HG03045 (cell line): ENCODE measurements around the gene PRMT2.
"Not testable (repeated sequence)": the region's sequence is repeated elsewhere in the genome, so short reads cannot be mapped to it uniquely, and the experiment has no call there.

Experiments used
- ATAC-seq: cut with Tn5 transposase; IDR thresholded peaks from one replicate; pipeline ENCODE4 v1.9.1; 2021; ENCODE audit warnings: mild to moderate bottlenecking, moderate library complexity; ENCODE audit not compliant: unreplicated experiment

Gene PRMT2

DNA sequence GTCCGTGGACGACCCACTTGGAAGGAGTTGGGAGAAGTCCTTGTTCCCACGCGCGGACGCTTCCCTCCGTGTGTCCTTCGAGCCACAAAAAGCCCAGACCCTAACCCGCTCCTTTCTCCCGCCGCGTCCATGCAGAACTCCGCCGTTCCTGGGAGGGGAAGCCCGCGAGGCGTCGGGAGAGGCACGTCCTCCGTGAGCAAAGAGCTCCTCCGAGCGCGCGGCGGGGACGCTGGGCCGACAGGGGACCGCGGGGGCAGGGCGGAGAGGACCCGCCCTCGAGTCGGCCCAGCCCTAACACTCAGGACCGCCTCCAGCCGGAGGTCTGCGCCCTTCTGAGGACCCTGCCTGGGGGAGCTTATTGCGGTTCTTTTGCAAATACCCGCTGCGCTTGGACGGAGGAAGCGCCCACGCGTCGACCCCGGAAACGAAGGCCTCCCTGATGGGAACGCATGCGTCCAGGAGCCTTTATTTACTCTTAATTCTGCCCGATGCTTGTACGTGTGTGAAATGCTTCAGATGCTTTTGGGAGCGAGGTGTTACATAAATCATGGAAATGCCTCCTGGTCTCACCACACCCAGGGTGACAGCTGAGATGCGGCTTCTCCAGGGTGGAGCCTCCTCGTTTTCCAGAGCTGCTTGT, 32.4 kb downstream of the PRMT2 start:
- ATAC-seq = no peak

DNA sequence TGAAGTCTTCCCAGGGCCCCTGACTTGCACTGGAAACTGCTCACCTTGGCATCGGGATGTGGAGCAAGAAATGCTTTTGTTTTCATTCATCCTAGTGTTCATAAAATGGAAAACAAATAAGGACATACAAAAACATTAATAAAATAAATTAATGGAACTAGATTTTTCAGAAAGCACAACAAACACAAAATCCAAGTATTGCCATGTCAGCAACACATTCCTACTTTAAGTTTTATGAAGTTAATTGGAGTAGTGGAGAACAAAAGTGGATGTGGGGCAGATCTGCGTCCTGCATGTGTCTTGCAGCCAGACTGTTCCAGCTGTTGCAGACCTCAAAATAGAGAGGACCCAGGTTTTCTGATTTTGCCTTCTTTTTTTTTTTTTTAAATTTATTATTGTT, 32.9 kb downstream of the PRMT2 start:
- no peak for ATAC-seq

DNA sequence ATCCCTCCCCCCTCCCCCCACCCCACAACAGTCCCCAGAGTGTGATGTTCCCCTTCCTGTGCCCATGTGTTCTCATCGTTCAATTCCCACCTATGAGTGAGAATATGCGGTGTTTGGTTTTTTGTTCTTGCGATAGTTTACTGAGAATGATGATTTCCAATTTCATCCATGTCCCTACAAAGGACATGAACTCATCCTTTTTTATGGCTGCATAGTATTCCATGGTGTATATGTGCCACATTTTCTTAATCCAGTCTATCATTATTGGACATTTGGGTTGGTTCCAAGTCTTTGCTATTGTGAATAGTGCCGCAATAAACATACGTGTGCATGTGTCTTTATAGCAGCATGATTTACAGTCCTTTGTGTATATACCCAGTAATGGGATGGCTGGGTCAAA, 33.4 kb downstream of the PRMT2 start:
- ATAC-seq = not testable (repeated sequence)

DNA sequence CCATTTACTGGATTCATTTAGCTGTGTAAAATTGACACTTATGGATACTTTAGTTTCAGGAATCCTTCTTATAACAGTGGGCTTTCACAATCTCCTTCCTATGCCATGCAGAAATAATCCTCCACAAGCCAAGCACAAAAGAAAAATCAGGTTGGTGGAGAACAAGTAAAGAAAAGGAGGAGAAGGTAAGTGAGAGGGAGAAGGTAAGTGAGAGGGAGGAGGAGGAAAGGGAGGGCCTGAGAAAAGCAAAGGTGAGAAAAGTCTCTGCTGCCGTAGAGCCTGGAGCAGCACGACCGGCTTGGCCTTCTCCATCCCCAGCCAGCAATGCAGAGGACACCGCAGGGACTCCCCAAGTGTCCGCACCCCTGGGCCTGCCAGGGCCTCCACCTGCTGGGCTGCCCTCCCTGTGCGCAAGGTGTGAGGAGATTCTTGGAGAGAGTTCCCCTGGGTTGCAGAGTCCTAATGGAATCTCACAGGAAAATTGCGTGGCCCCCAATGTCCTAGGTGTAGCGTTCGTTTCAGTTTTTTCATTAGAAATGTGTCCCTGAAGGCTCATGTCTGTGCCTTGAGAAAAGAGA, 39.0 kb downstream of the PRMT2 start:
- no peak for ATAC-seq

DNA sequence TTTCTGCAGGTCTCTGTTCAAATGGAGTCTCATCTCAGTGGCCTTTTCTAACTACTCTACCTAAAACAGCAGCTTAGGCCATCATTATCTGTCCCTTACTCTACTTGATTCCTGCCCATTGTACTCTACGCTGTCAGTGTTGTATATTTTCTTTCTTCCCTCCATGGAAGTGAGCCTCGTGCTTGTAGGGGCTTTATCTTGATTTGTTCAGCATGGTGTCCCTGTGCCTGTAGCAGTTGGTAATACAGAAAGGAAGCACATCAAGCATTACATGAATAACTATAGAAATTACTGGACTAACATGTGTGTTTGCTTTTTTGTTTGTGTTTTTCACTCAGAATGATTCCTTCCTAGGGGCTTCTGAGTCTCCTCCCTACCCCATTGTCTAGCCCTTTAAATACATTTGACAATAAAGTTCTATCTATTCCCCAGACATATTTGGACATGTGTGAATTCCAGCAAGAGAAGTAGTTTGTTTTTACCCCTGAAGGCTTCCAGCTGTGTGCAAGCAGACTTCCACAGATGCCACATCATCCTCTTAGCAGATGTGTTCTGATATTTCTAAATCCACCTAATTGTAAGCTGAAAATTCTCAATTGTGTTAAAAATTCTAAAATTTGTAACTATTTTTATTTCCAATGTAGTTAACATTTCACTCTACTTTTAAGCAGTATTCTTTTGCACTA, 40.3 kb downstream of the PRMT2 start:
- ATAC-seq = no peak

DNA sequence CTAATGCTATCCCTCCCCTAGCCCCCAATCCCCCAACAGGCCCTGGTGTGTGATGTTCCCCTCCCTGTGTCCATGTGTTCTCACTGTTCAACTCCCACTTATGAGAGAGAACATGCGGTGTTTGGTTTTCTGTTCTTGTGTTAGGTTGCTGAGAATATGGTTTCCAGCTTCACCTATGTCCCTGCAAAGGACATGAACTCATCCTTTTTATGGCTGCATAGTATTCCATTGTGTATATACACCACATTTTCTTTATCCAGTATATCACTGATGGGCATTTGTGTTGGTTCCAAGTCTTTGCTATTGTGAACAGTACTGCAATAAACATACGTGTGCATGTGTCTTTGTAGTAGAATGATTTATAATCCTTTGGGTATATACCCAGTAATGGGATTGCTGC, 41.1 kb downstream of the PRMT2 start:
- ATAC-seq = not testable (repeated sequence)

DNA sequence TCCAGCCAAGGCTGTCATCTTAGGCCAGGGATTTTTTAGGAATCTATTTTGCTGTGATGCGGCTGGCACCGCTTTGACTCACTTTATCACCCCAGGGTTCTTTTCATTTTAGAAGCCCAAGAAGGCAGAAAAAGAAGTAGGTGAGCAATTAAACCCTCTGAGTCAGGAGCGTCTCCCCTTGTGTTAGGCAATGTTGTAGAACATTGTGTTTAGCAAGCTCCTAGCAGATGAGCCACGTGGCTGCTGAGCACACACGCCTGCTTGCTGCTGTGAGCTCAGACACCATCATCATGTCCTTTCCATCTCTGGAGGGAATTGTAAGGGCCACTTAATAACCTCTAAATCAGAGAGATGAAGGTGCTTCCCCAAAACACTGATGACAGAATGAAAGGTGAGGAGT, 46.1 kb downstream of the PRMT2 start:
- not testable (repeated sequence) for ATAC-seq

DNA sequence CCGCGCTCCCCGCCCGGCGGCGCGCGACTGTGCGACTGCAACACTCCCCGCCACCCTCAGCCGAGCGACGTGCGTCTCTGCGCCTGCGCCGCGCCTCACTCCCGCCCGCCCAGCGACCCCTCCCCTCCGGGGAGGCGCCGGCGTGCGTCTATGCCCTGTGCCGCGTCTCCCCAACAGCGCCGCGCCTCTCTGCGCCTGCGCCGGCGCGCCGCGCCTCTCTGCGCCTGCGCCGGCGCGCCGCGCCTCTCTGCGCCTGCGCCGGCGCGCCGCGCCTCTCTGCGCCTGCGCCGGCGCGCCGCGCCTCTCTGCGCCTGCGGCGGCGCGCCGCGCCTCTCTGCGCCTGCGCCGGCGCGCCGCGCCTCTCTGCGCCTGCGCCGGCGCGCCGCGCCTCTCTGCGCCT, 63.2 kb downstream of the PRMT2 start:
- not testable (repeated sequence) for ATAC-seq

DNA sequence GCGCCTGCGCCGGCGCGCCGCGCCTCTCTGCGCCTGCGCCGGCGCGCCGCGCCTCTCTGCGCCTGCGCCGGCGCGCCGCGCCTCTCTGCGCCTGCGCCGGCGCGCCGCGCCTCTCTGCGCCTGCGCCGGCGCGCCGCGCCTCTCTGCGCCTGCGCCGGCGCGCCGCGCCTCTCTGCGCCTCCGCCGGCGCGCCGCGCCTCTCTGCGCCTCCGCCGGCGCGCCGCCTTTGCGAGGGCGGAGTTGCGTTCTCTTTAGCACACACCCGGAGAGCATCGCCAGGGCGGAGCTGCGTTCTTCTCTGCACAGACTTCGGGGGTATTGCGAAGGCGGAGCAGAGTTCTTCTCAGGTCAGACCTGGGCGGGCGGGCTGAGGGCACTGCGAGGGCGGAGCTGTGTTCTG, 63.6 kb downstream of the PRMT2 start:
- ATAC-seq = not testable (repeated sequence)
